ENCODE data around the gene NKPD1.

NKPD1 gene

DNA sequence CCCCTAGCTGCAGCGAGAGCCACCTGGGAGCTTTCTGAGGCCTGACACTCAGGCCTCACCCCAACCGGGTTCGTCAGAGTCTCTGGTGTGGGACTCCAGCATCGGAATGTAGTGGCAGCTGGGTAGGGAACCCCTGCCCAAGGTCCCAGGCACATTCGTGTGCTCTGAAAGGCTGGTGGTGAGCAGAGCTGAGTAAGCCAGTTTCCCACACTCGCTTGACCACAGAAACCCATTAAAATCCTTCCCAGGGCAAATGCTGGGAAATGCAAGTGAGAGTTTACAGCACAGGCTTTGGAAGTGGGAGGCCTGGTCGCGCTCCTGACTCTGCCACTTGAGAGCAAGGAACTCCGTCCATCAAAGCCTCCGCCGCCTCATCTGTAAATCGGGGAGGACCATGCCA, 13.0 kb upstream of the NKPD1 start:
- no peak for DNase-seq

DNA sequence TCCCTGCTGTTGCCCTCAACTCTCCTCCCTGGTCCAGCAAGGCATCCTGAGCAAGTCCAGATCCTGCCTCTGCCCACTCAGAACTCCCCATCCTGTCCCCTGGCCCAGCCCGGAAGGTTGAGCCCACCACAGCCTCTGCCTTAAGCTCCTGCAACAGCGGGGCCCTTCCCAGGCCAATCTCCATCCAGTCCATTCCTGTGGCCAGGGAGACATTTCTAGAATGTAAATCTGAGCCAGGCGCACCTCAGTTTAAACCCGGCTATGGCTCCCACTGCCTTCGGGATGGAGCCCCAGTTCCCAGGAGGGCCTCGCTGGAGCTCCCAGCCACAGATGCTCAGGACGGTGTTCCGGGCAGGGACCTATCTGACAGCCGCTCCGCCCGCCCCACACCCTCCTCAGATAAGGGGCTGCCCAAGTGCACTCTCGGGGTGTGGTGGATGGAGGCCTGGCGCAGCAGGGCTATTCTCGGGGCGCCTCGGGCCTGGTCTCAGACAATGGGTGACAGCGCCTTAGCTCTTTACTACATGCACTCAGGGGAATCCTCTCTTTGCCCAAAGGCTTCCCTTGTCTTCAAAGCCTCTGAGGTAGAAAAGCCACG, 11.9 kb upstream of the NKPD1 start:
- no peak for DNase-seq

DNA sequence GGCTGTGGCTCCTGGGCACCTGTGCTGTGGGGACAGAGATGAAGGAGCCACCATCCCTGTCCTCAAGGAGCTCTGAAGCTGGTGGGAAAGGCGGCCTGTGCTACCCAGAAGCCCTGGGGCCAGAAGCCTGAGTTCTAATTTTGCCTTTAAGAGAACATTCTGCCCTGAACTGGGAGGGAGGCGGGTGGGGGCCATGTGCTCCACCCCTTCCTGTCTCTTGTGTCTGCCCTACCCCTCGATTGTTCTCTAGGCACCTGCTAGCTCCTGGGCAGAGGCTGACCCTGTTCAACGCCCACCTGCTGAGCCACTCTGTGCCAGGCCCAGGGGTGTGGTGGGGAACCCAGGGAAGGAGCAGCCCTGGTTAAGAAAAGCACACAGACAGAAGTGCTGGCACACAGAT, 11.4 kb upstream of the NKPD1 start:
- no peak for DNase-seq

DNA sequence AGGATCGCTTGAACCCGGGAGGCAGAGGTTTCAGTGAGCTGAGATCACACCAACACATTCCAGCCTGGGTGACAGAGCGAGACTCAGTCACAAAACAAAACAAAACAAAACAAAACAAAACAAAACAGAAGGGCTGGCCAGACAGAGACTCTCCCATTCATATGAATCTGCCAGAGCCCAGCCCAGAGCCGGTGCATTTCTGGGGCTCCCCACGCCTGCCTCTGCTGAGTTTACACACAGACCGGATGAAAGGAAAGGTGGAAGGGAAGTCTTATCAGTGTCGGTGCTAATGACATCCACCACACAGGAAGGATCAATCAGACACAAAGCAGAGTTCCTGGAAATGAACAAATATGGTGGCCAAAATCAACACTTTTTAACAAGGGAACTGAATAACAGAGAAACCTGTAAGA, 10.4 kb upstream of the NKPD1 start:
- DNase-seq, result no peak

DNA sequence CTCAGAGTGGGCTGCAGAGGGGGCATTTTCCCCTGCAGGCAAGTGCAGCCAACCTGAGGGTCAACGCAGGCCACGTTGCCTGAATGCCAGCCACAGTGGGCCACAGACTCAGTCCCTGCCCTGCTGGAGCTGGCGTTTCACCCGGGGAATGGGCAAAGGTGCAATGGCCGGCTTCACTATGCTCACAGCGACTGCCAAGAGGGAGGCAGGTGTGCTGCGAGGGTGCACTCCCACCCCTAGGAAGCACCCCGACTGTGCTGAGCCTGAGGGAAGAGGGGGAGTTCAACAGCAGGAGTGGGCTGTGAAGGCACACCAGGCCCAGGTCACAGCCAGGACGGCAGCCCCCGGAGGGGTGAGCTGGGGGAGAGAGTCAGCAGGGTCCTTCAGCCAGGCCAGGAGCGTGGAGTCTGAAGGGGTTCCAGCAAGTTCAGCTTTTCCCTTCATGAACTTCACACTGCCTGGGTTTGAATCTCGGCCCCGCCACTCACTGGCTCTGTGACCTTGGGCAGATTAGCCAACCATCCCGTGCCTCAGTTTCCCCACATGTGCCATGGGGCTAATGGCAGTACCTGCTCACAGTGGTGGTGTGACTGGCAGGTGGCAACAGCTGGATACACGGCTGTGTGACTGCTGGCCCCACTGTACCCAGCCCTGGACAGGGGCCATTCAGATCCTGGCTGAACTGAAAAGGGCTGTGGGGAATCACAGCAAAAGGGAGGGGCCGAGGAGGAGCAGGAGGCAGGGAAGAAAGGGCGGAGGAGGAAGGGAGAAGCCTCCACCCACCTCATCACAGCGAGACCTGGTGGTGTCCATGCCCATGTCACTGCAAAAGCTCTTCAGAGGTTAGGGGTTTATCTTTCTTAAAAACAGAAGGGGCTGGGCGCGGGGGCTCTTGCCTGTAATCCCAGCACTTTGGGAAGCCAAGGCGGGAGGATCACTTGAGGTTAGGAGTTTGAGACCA, 9.6 kb upstream of the NKPD1 start:
- no peak for DNase-seq

DNA sequence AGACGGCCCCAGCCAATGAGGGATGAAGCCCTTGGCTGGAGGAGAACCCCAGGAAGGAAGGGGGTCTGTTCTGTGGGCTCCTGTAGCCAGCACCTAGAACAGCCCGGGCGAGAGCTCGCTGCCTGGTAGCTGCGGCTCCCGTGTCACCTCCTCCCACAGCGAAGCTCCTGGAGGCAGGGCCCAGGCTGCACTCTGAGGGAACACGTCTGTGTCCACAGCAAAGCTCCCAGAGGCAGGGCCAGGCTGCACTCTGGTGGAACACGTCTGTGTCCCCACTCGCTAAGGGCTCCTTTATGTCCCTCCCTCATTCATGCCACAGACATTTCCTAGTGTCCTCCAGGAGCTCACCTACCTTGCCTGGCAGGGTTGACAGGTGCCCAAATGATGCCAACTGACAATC, 8.8 kb upstream of the NKPD1 start:
- DNase-seq, result no peak

DNA sequence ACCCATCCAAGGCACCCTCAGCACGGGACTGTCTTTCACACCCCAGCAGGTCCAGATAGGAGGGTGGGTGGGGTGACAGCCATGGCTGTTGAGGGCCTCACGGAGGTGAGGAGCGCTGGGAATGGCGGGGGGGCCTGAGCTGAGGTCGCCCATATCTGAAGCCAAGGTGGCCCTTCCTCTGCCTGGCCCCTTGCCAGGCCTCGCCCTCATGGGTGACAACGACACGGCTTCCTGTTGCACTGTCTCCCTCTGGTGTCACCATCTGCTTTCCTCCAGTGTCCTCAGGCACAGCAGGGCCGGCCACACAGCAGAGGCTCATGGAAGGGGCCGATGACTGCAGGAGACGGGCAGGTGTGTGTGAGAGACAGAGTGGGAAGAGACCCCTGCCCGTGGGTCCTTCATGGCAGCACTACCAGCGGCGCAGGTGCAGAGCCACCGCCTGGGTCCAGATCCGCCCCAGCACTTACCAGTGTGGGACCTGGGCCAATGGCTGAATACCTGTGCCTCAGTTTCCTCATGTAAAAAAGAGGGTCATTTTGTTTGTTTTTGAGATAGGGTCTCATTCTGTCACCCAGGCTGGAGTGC, 8.1 kb upstream of the NKPD1 start:
- DNase-seq, result no peak

DNA sequence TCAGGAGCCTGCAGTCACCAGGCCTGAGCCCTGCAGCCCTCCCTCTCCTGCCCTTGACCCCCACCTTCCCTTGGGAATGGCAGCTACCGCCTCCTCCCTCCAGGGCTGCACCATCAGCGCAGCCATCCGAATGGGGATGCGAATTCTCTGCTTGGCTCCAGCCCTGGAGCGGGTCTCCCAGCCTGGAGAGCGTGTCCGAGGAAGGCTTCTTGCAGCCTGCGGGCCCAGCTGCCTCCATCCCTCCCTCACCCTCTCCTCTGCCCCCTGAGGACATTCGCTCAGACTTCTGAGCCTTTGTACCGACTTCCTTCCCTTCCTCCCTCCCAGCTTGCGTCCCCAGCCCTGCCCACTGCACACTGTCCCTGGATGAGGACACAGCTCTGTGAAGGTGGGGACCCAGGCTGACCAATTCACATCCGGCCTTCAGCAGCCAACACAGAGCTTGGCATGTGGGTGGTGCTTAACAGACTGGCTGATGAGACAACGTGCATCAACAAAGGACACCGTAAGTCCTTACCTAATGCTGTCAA, 6.0 kb upstream of the NKPD1 start:
- DNase-seq, result no peak

DNA sequence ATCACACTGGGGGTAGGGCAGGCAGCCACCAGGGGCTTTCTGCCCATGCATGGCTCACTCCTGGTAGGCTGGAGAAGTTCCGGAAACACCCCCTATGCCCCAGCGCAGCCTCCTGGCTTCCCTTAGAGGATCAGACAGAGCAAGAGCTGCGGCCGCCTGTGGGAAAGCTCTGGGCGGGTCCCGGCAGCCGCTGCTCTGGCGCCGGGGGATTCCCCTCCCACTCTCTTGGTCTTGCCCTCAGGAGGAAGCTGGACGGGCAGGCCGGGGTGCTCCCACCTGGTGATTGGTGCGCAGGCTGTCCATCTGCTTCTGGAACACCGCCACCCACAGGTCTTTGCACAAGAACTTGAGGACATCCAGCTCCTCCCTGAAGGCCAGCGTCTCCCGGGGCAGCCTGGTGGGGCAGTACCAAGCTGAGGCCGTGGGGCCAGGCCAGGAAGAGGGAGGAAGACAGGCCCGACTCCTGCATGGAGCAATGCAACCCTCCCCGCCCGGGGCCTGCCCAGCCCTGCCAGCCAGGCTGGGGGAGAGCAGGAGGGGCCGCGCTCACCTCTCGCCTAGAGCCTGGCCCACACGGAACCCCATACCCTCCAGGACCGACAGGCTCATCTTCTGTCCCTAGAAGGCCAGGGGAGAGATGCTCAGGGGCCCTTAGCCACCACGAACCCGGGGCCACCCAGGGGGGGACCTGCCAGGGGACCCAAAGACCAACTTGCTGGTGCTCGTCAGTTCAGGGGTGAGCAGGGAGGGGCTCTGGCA, 4.0 kb upstream of the NKPD1 start:
- no peak for DNase-seq

DNA sequence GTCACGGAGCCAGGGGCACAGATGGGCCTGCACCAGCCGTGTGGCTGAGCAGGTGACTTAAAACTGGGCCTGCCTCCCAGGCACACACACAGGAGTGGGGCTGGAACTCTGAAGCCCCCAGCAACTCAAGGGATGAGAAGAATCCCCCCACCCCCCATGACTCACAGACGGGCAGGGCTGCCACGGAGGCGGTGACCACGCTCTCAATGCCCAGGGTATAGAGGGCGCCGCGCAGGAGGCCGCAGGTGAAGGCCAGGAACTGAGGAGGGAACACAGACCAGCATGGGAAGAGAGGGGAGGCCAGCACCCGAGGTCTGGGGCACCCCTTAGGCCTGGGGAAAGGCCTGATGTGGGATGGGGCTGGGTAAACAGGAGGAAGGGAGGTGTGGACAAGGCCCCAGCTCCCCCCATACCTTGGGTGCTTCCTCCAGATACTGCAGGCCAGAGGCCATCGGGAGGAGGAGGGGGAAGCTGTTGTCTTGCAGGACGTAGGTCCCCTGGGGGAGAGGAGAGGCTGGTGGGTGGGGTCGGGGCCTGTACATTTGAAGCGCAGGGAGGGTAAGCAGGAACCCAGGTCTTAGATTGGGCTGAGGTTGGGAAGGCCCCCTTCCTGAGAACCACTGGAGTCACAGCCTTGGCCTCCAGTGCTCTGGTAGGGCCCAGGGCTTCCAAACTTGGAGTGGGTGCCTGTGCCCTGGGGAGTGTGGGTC, 3.1 kb upstream of the NKPD1 start:
- DNase-seq, result no peak

DNA sequence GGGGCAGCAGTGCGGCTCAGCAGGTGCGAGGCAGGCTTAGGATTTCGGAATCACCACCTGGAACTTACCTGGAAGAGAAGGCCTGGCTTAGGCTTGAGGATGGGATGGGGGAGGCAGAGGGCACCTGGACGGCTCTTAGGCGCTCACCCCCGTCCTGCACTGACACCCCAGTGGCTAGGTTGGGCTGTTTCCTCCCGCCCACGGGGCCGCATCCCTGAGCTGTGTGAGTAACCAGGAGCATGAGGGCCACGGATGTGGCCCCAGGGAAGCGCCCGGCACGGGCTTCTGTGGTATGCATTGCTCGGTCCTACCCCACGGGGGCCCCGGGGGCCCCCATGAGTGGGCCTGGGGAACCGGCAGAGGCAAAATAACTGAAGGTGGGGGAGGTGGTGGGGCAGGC, 2.4 kb upstream of the NKPD1 start:
- no peak for DNase-seq

DNA sequence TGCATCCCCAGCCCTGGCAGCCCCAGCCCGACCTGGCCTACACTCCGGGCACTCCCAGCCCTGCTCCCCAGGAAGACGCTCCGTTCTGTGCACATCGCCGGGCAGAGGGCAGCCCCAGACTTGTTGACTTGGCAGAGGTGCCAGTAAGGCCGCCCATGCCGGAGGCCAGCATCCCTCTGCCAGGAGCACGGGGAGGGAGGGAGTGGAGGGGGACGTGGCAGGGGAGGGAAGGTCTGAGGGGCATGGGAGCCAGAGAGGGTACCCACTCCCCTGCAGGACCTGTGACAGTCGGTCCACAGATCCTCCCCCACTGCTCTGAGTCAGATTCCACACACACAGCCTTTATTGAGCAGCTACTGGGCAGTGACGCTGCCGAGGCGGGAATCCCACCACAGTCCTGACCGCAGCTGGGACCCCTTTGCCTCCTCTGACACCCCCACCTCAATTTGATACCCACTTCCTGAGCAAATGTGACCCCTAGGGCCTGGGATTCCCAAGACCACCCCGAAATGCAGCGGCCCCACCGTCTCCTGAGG, 1.9 kb upstream of the NKPD1 start:
- peak; percentile 65 for DNase-seq

DNA sequence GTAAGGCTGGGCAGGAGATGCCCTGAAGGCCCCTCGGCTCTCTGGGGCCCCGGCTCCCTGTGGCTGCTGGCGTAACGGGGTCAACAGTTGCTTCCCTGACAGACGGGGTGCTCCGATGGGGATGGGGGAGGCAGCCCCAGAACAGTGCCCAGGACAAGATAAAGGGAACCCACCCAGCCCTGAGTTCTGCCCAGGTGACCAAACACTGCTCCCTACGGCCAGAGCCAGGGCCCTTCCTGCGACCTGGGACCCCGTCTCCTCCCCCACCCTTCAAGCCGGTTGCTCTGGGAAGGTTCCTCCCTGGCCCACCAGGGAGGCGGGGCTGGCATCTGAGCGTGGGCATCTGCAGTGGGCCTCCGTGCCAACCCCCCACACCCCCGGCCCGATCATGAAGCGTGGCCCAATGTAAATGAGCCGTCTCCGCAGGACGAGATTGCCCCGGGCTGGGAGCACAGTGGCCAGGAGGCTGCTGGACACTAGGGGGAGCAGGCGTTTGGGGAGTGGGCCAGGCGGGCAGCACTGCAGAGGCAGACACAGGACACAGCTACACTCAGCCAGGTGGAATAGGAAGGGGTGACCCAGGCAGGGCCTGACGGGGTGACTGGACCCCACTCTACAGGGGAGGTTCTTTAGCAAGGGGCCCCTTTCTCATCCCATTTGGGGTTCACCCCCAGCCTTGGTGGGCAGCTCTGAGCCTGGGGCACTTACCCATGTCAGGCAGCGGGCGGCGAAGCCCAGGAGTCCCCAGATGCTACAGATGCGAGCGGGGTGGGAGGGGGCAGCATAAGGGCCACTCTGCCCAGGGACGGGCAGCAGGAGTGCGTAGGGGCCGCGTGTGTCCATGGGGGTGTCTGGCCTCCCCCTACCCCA, 1.2 kb upstream of the NKPD1 start:
- DNase-seq, result no peak

DNA sequence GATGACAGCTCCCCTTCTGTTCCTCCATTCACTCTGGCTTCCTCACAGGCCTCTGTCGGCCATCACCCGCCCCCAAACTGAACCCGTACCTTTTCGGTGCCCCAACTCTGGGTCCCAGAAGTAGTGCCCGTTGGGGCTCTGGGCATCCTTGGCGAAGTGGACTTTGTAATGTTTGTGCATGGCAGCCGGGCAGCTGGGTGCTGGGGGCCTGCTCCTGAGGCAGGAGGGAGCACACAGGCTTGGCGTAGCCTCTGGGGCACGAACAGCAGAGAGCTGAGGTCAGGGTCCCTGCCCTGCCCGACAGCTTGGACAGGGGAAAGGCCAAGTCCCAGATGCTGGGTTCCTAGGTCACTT, 834 bp downstream of the NKPD1 start:
- no peak for DNase-seq

DNA sequence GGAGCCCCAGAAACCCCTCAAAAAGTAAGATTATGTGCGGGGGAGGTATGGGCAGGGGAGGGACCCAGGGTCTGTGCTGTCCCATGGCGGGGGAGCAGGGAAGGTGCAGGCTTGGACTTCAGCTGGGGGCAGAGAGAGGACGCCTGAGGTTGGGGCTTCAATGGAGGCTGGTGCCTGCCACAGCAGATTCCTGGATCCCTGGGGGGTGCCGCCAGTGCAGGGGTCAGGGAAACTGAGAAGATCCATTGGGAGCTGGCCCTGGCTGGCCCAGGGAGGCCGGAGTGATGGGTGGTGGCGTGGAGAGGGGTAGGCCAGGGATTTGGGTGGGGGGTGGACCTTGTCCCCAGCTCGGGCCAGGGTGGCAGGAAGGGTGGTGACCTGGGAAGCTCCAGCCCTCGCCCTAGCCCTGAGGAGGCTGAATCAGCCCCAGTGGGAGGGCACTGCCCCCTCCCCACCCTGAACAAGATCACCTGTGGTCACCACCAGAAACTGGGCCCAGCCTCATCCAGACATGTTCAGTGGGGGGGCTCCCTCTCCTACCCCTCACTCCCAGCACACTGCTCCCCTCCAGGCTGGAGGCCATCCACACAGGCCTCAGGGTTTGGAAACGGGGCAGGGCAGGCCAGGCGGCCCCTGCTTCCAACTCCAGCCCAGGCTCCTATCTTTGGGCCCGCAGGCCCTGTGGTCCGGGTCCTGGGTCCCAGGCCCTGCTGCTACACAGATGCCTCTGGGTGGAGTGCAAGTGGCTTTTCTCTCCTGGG, 1.4 kb downstream of the NKPD1 start:
- no peak for DNase-seq

DNA sequence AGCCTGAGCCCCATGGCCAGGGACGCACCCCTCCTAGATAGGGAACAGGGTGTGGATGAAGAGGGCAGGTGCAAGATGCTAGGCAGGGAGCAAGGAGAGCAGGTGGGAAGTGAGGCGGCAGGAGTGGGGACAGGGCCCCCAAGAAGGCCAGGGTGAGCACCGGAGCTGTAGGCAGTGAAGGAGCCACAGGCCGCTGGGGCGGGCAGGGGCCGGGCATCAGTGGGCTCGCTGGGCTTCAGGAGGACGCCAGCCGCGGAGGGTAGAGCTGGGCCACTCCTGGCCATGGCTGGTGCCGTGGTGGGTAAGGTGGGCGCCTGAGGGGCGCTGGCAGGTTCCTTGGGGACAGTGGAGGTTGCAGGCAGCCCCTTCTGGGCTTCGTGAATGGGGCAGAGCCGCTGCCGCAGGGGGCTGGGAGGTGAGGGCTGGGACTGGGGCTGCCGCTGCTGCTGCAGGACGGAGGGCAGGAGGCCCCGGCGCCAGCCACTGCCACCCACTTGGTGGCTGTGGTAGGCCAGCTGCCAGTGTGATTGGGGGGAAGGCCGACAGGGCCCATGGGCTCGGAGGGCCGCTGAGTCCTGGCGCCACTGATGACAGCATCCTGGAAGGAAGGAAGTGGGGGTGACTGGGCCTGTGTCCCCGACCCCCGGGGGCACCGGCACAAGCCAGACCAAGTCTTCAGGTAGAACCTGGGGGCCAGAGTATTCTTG, 2.1 kb downstream of the NKPD1 start:
- no peak for DNase-seq

DNA sequence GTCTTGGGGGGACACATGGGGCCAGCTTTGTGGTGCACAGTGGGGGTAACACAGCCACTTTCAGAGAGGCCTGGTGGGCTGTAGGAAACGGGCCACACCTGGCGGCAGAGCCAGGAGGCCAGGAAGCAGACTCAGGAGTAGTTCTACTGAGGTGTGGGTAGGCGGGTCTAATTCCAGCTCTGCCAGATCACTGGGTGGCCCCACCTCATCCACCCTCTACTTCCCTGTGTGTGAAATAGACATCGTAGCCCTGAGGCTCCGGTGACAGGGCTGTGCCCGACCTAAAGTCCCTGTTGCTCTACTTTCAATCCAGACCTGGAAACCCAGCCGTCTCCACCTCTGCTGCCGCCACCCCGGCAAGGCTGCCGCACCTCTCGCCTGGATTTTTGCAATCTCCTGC, 4.0 kb downstream of the NKPD1 start:
- DNase-seq, result no peak

DNA sequence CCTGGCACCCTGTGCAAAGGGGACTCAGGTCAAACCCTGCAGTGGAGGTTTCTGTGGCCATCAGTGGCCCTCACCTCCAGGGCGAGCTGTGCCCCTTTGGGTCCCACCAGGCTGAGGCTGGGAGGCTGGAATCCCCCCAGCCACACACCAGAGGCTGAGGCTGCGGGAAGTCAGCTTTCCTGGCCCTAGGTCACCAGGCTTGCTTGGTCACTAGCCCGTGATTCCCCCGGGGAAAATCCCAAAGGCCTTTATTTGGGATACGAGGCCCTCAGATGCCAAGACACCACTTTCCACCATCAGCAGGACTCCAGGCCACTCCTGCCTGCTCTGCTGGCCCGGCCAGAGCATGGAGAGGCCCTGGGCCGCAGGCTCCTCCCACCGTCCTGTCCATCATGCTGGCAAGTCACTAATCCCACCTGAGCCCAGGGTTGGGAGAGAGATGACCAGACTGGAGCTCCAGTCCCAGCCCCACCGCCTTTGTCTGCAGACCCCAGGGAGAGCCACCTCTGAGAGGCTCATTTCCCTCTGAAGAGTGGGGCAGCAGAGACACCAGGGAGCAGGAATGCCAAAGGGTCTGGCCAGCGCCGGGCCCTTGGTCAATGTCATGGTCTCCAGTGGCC, 4.7 kb downstream of the NKPD1 start:
- no peak for DNase-seq

DNA sequence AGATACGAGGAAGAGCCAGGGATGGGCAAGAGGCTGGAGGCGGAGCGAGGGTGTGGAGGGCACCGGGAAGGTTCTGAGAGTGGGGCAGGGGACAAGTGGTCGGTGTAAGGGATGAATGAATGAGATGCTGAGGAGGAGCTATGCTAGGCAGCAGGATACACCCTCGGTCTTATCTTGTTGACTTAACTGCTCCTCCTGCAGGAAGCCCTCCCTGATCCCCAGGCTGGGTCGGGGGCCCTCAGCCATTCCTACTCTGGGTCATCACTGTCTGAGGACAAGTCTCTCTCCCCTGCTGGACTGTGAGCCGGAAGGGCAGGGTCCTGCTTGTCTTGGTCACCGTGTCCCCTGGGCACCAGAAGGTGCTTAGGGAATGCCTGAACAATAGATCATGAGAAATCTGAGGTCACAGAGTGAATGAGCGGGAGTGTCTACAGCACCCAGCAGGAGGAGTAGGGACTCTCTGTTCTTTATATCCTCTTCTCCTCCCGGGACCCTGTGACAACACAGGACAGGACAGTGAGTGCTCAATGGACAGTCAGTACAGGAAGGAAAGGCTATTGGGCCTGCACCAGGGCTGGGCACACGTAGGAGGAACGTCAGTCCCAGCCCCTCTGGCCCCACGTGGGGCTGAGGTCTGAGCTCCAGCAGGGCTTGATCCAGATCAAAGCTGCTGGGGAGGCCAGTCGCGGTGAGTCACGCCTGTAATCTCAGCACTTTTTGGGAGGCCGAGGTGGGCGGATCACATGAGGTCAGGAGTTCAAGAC, 6.5 kb downstream of the NKPD1 start:
- DNase-seq, result no peak

Data from NCI-H1105 treated with DMSO at 0.1 percent for 48 hours (cell line).